ENCODE measurements around the gene SLC44A3.
"Not testable (repeated sequence)": the region's sequence is repeated elsewhere in the genome, so short reads cannot be mapped to it uniquely, and the experiment has no call there.

Gene SLC44A3

GRCh38 chr1:94820936-94821335, 779 bp downstream of the SLC44A3 start:
- Histone ChIP-seq H3K27me3 (ENCODE audit: insufficient read depth, low read length) (peaks cover 22% of the 10 kb centered on the region), H3K4me1 (ENCODE audit: insufficient read depth, low read length) (peaks cover 10% of the 10 kb centered on the region; the same call in 1 of the 2 replicates), H3K27ac (ENCODE audit: low read length) (no peak overlapping the region), H3K36me3 (ENCODE audit: insufficient read depth, low read depth, low read length) (no peaks in the 10 kb centered on the region), H3K4me3 (ENCODE audit: low read length) (peak overlapping the region; percentile 66), H3K9ac (ENCODE audit: low read depth, low read length) (no peak overlapping the region), H3K9me3 (ENCODE audit: insufficient read depth, low read depth, low read length) (no peaks in the 10 kb centered on the region)

DNA sequence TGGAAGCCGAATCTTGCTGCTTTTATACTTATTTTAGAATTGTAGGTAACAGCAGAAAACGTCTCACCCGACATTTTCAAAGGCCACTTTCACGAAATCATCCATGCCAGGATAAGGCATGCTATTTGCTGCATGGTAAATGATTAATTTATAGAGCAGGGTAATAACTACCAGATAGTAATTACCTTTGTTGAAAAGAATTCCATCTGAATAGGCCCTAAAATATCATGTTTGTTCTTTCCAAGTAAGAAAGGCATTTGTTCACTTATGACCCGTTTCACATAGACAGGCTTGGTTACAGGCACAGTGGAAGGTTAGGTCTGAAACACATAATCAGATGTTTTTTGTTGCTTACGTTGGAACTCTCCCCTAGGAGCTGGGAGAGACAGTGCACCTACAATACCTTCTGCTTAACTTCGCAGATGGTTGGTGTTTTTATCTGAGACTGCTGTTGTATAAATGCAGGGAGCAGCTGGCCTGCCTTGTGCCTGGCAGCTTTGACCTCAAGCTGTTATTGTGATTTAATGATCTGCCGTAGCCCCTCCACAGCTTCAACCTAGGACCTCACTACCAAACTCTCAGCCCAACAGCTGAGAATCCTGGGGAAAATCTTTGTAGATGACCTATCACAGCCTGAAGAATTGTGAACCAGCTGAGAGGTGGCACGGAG, 1.6 kb downstream of the SLC44A3 start:
- H3K9ac ChIP-seq (ENCODE audit: low read depth, low read length), result no peak overlapping the region
- H3K9me3 ChIP-seq (ENCODE audit: insufficient read depth, low read depth, low read length), result no peaks in the 10 kb centered on the region
- no peak overlapping the region for H3K27ac ChIP-seq (ENCODE audit: low read length)
- H3K4me3 ChIP-seq (ENCODE audit: low read length), result no peak overlapping the region
- H3K36me3 ChIP-seq (ENCODE audit: insufficient read depth, low read depth, low read length), result no peaks in the 10 kb centered on the region
- H3K4me1 ChIP-seq (ENCODE audit: insufficient read depth, low read length), result peaks cover 10% of the 10 kb centered on the region; the same call in 1 of the 2 replicates
- H3K27me3 ChIP-seq (ENCODE audit: insufficient read depth, low read length), result peaks cover 22% of the 10 kb centered on the region

DNA sequence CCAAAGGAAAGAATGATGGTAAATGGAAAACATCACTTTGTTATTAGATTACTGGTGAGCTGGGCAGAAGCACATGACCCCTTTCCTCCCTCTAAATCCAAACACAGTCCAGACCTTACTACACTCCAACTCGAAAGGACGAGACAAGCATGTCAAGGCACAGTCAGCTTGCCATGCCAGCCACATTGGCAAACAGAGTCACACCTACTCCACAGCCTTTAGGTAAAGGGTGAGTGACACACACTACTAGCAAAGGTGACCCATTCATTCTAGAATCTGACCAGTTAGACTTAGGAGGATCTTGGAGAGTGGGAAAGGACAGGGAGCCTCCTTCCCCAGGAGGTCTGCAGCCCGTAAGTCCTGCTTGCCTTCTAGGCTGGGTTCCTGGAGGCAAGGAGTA, 3.0 kb downstream of the SLC44A3 start:
- Histone ChIP-seq H3K27me3 (ENCODE audit: insufficient read depth, low read length) (peaks cover 22% of the 10 kb centered on the region), H3K9ac (ENCODE audit: low read depth, low read length) (no peak overlapping the region), H3K36me3 (ENCODE audit: insufficient read depth, low read depth, low read length) (no peaks in the 10 kb centered on the region), H3K4me1 (ENCODE audit: insufficient read depth, low read length) (peaks cover 10% of the 10 kb centered on the region; the same call in 1 of the 2 replicates), H3K9me3 (ENCODE audit: insufficient read depth, low read depth, low read length) (no peaks in the 10 kb centered on the region), H3K27ac (ENCODE audit: low read length) (no peak overlapping the region), H3K4me3 (ENCODE audit: low read length) (no peak overlapping the region)

DNA sequence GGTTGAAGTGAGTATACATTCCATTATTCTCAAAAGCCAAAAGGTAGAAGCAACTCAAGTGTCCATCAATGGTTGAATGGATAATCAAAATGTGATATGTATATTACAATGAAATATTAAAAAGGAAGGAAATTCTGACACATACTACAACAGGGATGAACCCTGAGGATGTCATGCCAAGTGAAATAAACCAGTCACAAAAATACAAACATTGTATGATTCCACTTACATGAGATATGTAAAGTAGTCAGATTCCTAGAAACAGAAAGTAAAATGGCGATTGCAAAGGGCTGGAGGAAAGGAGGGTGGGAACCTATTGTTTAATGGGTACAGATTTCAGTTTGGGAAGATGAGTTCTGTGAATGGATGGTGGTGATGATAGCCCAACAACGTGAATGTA, 5.8 kb downstream of the SLC44A3 start:
- H3K36me3 ChIP-seq (ENCODE audit: insufficient read depth, low read depth, low read length), result 0 out of 2 replicates have a peak, but pooled peaks cover 3% of the 10 kb centered on the region
- no peak overlapping the region for H3K4me3 ChIP-seq (ENCODE audit: low read length)
- H3K9me3 ChIP-seq (ENCODE audit: insufficient read depth, low read depth, low read length), result no peaks in the 10 kb centered on the region
- no peak overlapping the region for H3K9ac ChIP-seq (ENCODE audit: low read depth, low read length)
- 0 out of 2 replicates have a peak, but pooled peaks cover 3% of the 10 kb centered on the region for H3K4me1 ChIP-seq (ENCODE audit: insufficient read depth, low read length)
- H3K27me3 ChIP-seq (ENCODE audit: insufficient read depth, low read length), result peaks cover 11% of the 10 kb centered on the region
- H3K27ac ChIP-seq (ENCODE audit: low read length), result no peak overlapping the region

GRCh38 chr1:94827434-94827833, 7.3 kb downstream of the SLC44A3 start:
- Histone ChIP-seq H3K4me3 (ENCODE audit: low read length) (no peak overlapping the region), H3K9me3 (ENCODE audit: insufficient read depth, low read depth, low read length) (no peaks in the 10 kb centered on the region), H3K36me3 (ENCODE audit: insufficient read depth, low read depth, low read length) (0 out of 2 replicates have a peak, but pooled peaks cover 3% of the 10 kb centered on the region), H3K27ac (ENCODE audit: low read length) (no peak overlapping the region), H3K4me1 (ENCODE audit: insufficient read depth, low read length) (no peaks in the 10 kb centered on the region), H3K9ac (ENCODE audit: low read depth, low read length) (no peak overlapping the region), H3K27me3 (ENCODE audit: insufficient read depth, low read length) (no peaks in the 10 kb centered on the region)

GRCh38 chr1:94828251-94828650, 8.1 kb downstream of the SLC44A3 start:
- Histone ChIP-seq H3K27me3 (ENCODE audit: insufficient read depth, low read length) (no peaks in the 10 kb centered on the region), H3K4me3 (ENCODE audit: low read length) (no peak overlapping the region), H3K27ac (ENCODE audit: low read length) (no peak overlapping the region), H3K4me1 (ENCODE audit: insufficient read depth, low read length) (no peaks in the 10 kb centered on the region), H3K36me3 (ENCODE audit: insufficient read depth, low read depth, low read length) (0 out of 2 replicates have a peak, but pooled peaks cover 3% of the 10 kb centered on the region), H3K9me3 (ENCODE audit: insufficient read depth, low read depth, low read length) (no peaks in the 10 kb centered on the region), H3K9ac (ENCODE audit: low read depth, low read length) (no peak overlapping the region)

DNA sequence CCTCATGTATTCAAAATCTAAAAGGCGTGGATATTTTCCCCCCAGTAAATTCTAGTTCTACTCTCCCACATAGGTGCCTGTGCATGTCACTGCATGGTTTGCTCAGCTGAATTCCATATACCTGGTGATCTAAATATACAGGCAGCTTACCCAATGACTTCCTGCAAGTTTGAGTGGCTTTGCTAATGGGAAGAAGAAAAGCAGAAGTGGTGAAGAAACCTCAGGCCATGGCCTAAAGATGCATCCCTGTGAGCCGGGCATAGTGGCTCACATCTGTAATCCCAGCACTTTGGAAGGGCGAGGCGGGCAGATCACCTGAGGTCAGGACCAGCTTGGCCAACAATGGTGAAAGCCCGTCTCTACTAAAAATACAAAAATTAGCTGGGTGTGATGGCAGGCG, 11.5 kb downstream of the SLC44A3 start:
- Histone ChIP-seq H3K27me3 (ENCODE audit: insufficient read depth, low read length) (no peaks in the 10 kb centered on the region), H3K36me3 (ENCODE audit: insufficient read depth, low read depth, low read length) (0 out of 2 replicates have a peak, but pooled peaks cover 3% of the 10 kb centered on the region), H3K4me1 (ENCODE audit: insufficient read depth, low read length) (no peaks in the 10 kb centered on the region), H3K4me3 (ENCODE audit: low read length) (no peak overlapping the region), H3K9ac (ENCODE audit: low read depth, low read length) (no peak overlapping the region), H3K9me3 (ENCODE audit: insufficient read depth, low read depth, low read length) (no peaks in the 10 kb centered on the region), H3K27ac (ENCODE audit: low read length) (no peak overlapping the region)

DNA sequence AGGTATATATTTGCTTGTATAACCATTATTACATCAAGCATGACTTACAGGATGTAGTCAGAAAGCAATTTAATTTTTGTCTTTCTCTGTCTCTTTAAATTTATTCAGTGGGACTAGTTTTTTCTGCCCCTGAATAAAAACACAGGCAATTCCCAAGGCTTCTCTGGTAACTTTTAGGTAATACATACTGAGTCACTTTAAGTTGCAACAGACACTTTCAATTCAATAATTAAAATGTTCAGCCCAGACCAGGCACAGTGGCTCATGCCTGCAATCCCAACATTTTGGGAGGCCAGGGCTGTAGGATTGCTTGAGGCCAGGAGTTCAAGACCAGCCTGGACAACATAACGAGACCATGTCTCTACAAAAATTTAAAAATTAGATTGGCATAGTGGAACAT, 12.3 kb downstream of the SLC44A3 start:
- Histone ChIP-seq H3K4me1 (ENCODE audit: insufficient read depth, low read length) (no peaks in the 10 kb centered on the region), H3K9ac (ENCODE audit: low read depth, low read length) (no peak overlapping the region), H3K27me3 (ENCODE audit: insufficient read depth, low read length) (no peaks in the 10 kb centered on the region), H3K36me3 (ENCODE audit: insufficient read depth, low read depth, low read length) (0 out of 2 replicates have a peak, but pooled peaks cover 3% of the 10 kb centered on the region), H3K27ac (ENCODE audit: low read length) (no peak overlapping the region), H3K9me3 (ENCODE audit: insufficient read depth, low read depth, low read length) (no peaks in the 10 kb centered on the region), H3K4me3 (ENCODE audit: low read length) (no peak overlapping the region)

- H3K4me1 ChIP-seq (ENCODE audit: insufficient read depth, low read length), result no peaks in the 10 kb centered on the region
- H3K4me3 ChIP-seq (ENCODE audit: low read length), result no peak overlapping the region
- no peak overlapping the region for H3K9ac ChIP-seq (ENCODE audit: low read depth, low read length)
- 0 out of 2 replicates have a peak, but pooled peaks cover 3% of the 10 kb centered on the region for H3K36me3 ChIP-seq (ENCODE audit: insufficient read depth, low read depth, low read length)
- H3K9me3 ChIP-seq (ENCODE audit: insufficient read depth, low read depth, low read length), result no peaks in the 10 kb centered on the region
- no peak overlapping the region for H3K27ac ChIP-seq (ENCODE audit: low read length)
- no peaks in the 10 kb centered on the region for H3K27me3 ChIP-seq (ENCODE audit: insufficient read depth, low read length)
Observed at GRCh38 chr1:94832931-94833585, 12.9 kb downstream of the SLC44A3 start.

DNA sequence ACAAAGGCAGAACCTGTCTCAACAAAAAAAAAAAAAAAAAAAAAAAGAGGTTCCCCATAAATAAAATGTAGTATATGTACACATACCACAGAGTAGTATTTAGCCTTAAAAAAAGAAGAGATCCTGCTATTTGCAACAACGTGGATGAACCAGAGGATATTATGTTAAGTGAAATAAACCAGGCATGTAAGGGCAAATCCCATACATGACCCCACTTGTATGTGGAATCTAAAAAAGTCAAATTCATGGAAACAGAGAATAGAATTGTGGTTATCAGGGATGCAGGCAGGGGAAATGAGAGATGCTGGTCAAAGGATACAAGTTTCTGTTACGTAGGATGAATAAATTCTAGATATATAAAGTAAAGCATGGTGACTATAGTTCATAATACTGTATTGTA, 16.7 kb downstream of the SLC44A3 start:
- Histone ChIP-seq H3K4me3 (ENCODE audit: low read length) (no peak overlapping the region), H3K9ac (ENCODE audit: low read depth, low read length) (no peak overlapping the region), H3K27ac (ENCODE audit: low read length) (no peak overlapping the region), H3K36me3 (ENCODE audit: insufficient read depth, low read depth, low read length) (no peaks in the 10 kb centered on the region), H3K4me1 (ENCODE audit: insufficient read depth, low read length) (no peaks in the 10 kb centered on the region), H3K27me3 (ENCODE audit: insufficient read depth, low read length) (no peaks in the 10 kb centered on the region), H3K9me3 (ENCODE audit: insufficient read depth, low read depth, low read length) (no peaks in the 10 kb centered on the region)

- H3K9ac ChIP-seq (ENCODE audit: low read depth, low read length); H3K9me3 ChIP-seq (ENCODE audit: insufficient read depth, low read depth, low read length): not testable (repeated sequence)
Observed at GRCh38 chr1:94840381-94840780, 20.2 kb downstream of the SLC44A3 start.

DNA sequence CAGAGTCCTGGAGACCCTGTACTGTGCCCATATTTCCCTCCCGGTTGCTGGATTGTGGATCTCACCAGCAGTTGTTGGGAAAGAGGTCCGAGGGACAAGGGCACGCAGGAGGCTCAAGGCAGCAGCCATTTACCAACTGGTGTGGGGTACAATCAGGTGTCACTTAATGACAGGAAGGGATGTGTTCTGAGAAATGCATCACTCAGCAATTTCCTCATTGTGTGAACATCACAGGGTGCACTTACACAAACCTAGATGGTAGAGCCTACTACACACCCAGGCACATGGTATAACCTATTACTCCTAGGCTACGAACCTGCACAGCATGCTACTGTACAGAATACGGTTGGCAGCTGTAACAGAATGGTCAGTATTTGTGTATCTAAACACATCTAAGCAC, 20.7 kb downstream of the SLC44A3 start:
- H3K27ac ChIP-seq (ENCODE audit: low read length), result no peak overlapping the region
- no peaks in the 10 kb centered on the region for H3K36me3 ChIP-seq (ENCODE audit: insufficient read depth, low read depth, low read length)
- no peaks in the 10 kb centered on the region for H3K4me1 ChIP-seq (ENCODE audit: insufficient read depth, low read length)
- no peaks in the 10 kb centered on the region for H3K9me3 ChIP-seq (ENCODE audit: insufficient read depth, low read depth, low read length)
- no peak overlapping the region for H3K9ac ChIP-seq (ENCODE audit: low read depth, low read length)
- no peak overlapping the region for H3K4me3 ChIP-seq (ENCODE audit: low read length)
- H3K27me3 ChIP-seq (ENCODE audit: insufficient read depth, low read length), result no peaks in the 10 kb centered on the region

More at GRCh38 chr1:94840381-94840780, 20.2 kb downstream of the SLC44A3 start:
- not testable (repeated sequence) for H3K36me3 ChIP-seq (ENCODE audit: insufficient read depth, low read depth, low read length); H3K4me1 ChIP-seq (ENCODE audit: insufficient read depth, low read length); H3K4me3 ChIP-seq (ENCODE audit: low read length); H3K27ac ChIP-seq (ENCODE audit: low read length); H3K27me3 ChIP-seq (ENCODE audit: insufficient read depth, low read length)

Data from iPS-20b (cell line).